GM12878 (cell line): ENCODE data around the gene TRIM17. TPM values are rescaled to one million over a fixed set of nuclear protein-coding genes. Genes with fewer than 3 reads are reported as not detected.

Experiments
- ATAC-seq: fragments of 200-7000 bp; cut with Tn5 transposase; 3 replicates; pipeline ENCODE4 v1.9.1; 2020; ENCODE audit warnings: mild to moderate bottlenecking, moderate library complexity
- BruUV-seq: library from RNA; stranded (reverse); fragments of 400-500 nt; replicated peaks from 2 replicates; lab custom pipeline; 2021; lab: Mats Ljungman, UMichigan
- CTCF ChIA-PET: fragments of 300-600 bp; sonication (Branson Sonifier 250); formaldehyde crosslinking; extraction: SDS; loops from one replicate; lab custom pipeline; 2021; ENCODE audit warnings: inconsistent platforms; lab: Yijun Ruan, JAX
- POLR2A ChIA-PET: fragments of 350-600 bp; formaldehyde crosslinking; extraction: SDS; loops from one replicate; lab custom pipeline; 2021; ENCODE audit warnings: inconsistent platforms; lab: Charles Lee
- RAD21 ChIA-PET: fragments of 300-600 bp; sonication (Branson Sonifier 250); formaldehyde crosslinking; loops from one replicate; lab custom pipeline; 2023; ENCODE audit warnings: antibody characterized with exemption; ENCODE audit not compliant: unreplicated experiment; lab: Charles Lee
- SMC1A ChIA-PET: fragments of 300-600 bp; sonication (Branson Sonifier 250); formaldehyde crosslinking; loops from one replicate; lab custom pipeline; 2023; ENCODE audit not compliant: unreplicated experiment, uncharacterized antibody; lab: Charles Lee
- DNase-seq: peaks from one replicate; pipeline ENCODE4 v3.0.0-alpha.2; 2011; ENCODE audit warnings: low read depth, low spot score
- FAIRE-seq: peaks from 3 replicates; lab custom pipeline; 2011; peaks lifted over from hg19 to GRCh38; lab: Jason Lieb, UNC
- H2AFZ ChIP-seq: 2 replicates; pipeline ENCODE4 v1.6.0; 2011; ENCODE audit warnings: low read depth, low read length, control low read depth; ENCODE audit not compliant: control insufficient read depth
- H3K27ac ChIP-seq: 2 replicates; pipeline ENCODE4 v1.5.1; 2011; ENCODE audit warnings: control low read depth; ENCODE audit not compliant: control insufficient read depth, insufficient read depth
- H3K27me3 ChIP-seq, 2 experiments: replicated peaks in 1 of 2; 2 replicates each; pipeline versions ENCODE4 v1.6.0 to v1.6.1; 2011; ENCODE audit warnings: low read length in 1 of 2; ENCODE audit not compliant: control insufficient read depth in 2 of 2, insufficient read depth in 2 of 2
- H3K36me3 ChIP-seq, 2 experiments: 2 replicates each; pipeline ENCODE4 v1.5.1; 2011; ENCODE audit warnings: low read length in 1 of 2; ENCODE audit not compliant: control insufficient read depth in 2 of 2, insufficient read depth in 2 of 2
- H3K4me1 ChIP-seq: 2 replicates; pipeline ENCODE4 v1.6.1; 2011; ENCODE audit warnings: mild to moderate bottlenecking, low read length, moderate library complexity, mixed read lengths; ENCODE audit not compliant: control insufficient read depth, insufficient read depth
- H3K4me2 ChIP-seq: 2 replicates; pipeline ENCODE4 v1.6.0; 2011; ENCODE audit warnings: control low read depth; ENCODE audit not compliant: control insufficient read depth, insufficient read depth
- H3K4me3 ChIP-seq: fragments of 200-600 bp; sonication (generic); 2 replicates; pipeline ENCODE4 v1.5.1; 2016
- H3K79me2 ChIP-seq: 2 replicates; pipeline ENCODE4 v1.6.0; 2011; ENCODE audit warnings: low read length; ENCODE audit not compliant: control insufficient read depth, insufficient read depth
- H3K9ac ChIP-seq: 2 replicates; pipeline ENCODE4 v1.8.0; 2011; ENCODE audit warnings: low read length, control low read depth, mixed read lengths; ENCODE audit not compliant: control insufficient read depth, insufficient read depth
- H3K9me3 ChIP-seq: replicated peaks from 3 replicates; pipeline ENCODE4 v1.5.1; 2011; ENCODE audit warnings: mild to moderate bottlenecking, low read length; ENCODE audit not compliant: control insufficient read depth, insufficient read depth
- H4K20me1 ChIP-seq: 2 replicates; pipeline ENCODE4 v1.6.0; 2011; ENCODE audit not compliant: control insufficient read depth, insufficient read depth
- CHD1 ChIP-seq: IDR thresholded peaks from 2 replicates; pipeline ENCODE4 v1.6.1; 2012; ENCODE audit warnings: low read depth, low read length, improper control_type of control experiment
- MTA2 ChIP-seq: fragments of 450-650 bp; IDR thresholded peaks from 2 replicates; pipeline ENCODE4 v1.6.1; 2016; ENCODE audit warnings: low read depth, mild to moderate bottlenecking, moderate library complexity
- MYB ChIP-seq: fragments of 150-350 bp; IDR thresholded peaks from 2 replicates; pipeline ENCODE4 v1.6.1; 2014; ENCODE audit warnings: mild to moderate bottlenecking, low read depth, low read length, borderline replicate concordance
- RCOR1 ChIP-seq: conservative IDR thresholded peaks from 2 replicates; pipeline ENCODE4 v1.6.1; 2012; ENCODE audit warnings: low read depth, low read length, improper control_type of control experiment
- TAF1 ChIP-seq: IDR thresholded peaks from 2 replicates; pipeline ENCODE4 v1.6.1; 2011; ENCODE audit warnings: mild to moderate bottlenecking, low read depth, low read length, borderline replicate concordance
- ZNF622 ChIP-seq: fragments of 450-650 bp; IDR thresholded peaks from 2 replicates; pipeline ENCODE4 v1.6.1; 2017; ENCODE audit warnings: mild to moderate bottlenecking, inconsistent platforms
- WGBS: methylation state at CpG from one replicate; pipeline ENCODE4 v1.1.6; 2016; ENCODE audit warnings: low lambda C conversion rate; ENCODE audit not compliant: insufficient replicate concordance, insufficient coverage; ENCODE audit errors: missing lambda C conversion rate; 5-methylcytosine and 5-hydroxymethylcytosine counted together
- in situ Hi-C: fragments of 300-500 bp; cut with MboI; formaldehyde crosslinking; loops from 9 replicates; pipeline ENCODE4 v1.14.3; 2018; ENCODE audit warnings: mixed read lengths
- intact Hi-C: fragments of 100-400 bp; cut with micrococcal nuclease; formaldehyde crosslinking; loops from one replicate; pipeline ENCODE4 v1.14.2; 2022; ENCODE audit not compliant: unreplicated experiment
- polyA plus RNA-seq, 11 experiments: library from polyadenylated mRNA; depleted of rRNA in 4 of 11; unstranded in 6 of 11; stranded (reverse) in 5 of 11; fragments of >200 nt; fragmentation: Nextera tagmentation in 4 of 11; fragmentation: Illumina TruSeq in 1 of 11; extraction: Ambion mirVana in 4 of 11; extraction: Trizol in 1 of 11; gene quantifications; 1 replicate in 1 of 11; 2 replicates in 10 of 11; pipeline versions ENCODE4 v1.2.1 to v1.2.3, GENCODE V29; 2011 to 2016; ENCODE audit warnings: inconsistent platforms in 2 of 11, missing spikeins in 2 of 11, low read depth in 1 of 11
- total RNA-seq, 4 experiments: library from RNA; depleted of rRNA in 3 of 4; stranded (reverse); fragments of >200 nt in 3 of 4; fragmentation: Illumina TruSeq in 1 of 4; extraction: Trizol in 1 of 4; gene quantifications; 2 replicates each; pipeline versions ENCODE4 v1.2.1 to v1.2.3, GENCODE V29; 2013 to 2021
- TF ChIP-seq, protein P1 (sequence below): IDR thresholded peaks from 2 replicates; pipeline ENCODE4 v1.6.1; 2012; ENCODE audit warnings: improper control_type of control experiment, low read depth, low read length; ENCODE audit not compliant: insufficient replicate concordance
- TF ChIP-seq, protein P2 (sequence below): fragments of 150-350 bp; IDR thresholded peaks from 2 replicates; pipeline ENCODE4 v1.6.1; 2014; ENCODE audit warnings: mild to moderate bottlenecking, low read depth, low read length
- TF ChIP-seq, protein P3 (sequence below): fragments of 450-650 bp; IDR thresholded peaks from 2 replicates; pipeline ENCODE4 v1.6.1; 2018; ENCODE audit warnings: mild to moderate bottlenecking, low read depth, moderate library complexity; ENCODE audit not compliant: partially characterized antibody
- TF ChIP-seq, protein P4 (sequence below): fragments of 450-650 bp; IDR thresholded peaks from 2 replicates; pipeline ENCODE4 v1.6.1; 2016; ENCODE audit warnings: mild to moderate bottlenecking

Gene TRIM17
- total and polyA plus RNA-seq, 10 of the 15 experiments (the other 5 are each of a cell fraction or from before 2014, with no cell fraction given), result 0.16 to 0.32 TPM; not detected in 8

DNA sequence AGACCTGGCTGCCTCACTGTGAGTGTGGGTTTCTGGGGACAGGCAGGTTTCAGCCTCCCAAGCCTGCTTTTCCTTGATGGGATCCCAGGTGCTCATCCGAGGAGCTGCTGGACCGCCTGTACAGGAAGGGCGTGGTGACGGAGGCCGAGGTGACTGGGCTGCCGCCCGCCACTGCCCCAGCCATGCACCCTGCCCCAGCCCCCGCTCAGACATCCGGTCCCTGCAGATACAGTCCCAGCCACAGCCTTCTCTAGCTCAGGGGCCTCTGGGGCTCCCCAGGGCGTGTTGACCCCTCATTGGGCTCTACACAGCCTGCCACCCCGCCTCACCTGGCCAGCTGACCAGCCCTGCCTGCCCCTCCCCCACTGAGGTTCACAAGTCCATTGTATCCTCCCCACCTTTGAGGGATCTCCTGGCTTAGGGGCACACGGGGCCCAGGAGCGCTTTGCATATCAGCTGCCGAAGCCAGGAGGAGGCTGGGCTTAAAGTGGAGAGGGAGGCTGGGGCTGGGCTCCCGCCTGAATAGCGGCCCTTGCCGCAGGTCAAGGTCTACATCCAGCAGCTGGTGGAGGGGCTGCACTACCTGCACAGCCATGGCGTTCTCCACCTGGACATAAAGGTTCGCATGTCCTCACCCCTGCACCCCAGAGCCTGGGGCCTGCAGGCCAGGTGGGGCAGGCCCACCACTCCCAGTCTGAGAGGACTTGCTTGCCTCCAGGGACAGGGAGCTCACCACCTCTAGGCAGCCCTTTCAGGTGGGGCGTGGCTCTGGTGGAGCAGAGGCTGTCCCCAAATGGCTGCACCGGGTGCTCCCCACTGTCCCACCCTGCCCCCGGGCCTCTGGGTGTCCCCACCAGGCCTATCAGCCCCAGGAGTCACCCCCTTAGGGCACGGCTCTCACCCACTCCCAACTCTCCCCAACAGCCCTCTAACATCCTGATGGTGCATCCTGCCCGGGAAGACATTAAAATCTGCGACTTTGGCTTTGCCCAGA, 48.6 kb downstream of the TRIM17 start:
- Histone ChIP-seq H3K9me3 (no peaks in the 10 kb centered on the region), H3K4me2 (no peak overlapping the region), H3K4me1 (no peaks in the 10 kb centered on the region), H3K4me3 (no peak overlapping the region), H3K27me3 (no peaks in the 10 kb centered on the region; a peak in 1 of 4 replicates), H3K79me2 (no peaks in the 10 kb centered on the region), H4K20me1 (no peaks in the 10 kb centered on the region), H3K36me3 (no peaks in the 10 kb centered on the region), H3K9ac (no peak overlapping the region), H2AFZ (no peak overlapping the region), H3K27ac (no peak overlapping the region)
- no peak for FAIRE-seq
- SMC1A ChIA-PET, result no interaction called here
- CTCF ChIA-PET, result no interaction called here
- no peak for DNase-seq
- in situ Hi-C loops (no loop called here), intact Hi-C loops (no loop called here)
- WGBS, result 26% methylated on average over 25 of the region's 25 CpGs
- POLR2A ChIA-PET, result no interaction called here
- RAD21 ChIA-PET, result no interaction called here
- no TSS peak for BruUV-seq
- no peak for ATAC-seq
- TF ChIP-seq, protein P1, sequence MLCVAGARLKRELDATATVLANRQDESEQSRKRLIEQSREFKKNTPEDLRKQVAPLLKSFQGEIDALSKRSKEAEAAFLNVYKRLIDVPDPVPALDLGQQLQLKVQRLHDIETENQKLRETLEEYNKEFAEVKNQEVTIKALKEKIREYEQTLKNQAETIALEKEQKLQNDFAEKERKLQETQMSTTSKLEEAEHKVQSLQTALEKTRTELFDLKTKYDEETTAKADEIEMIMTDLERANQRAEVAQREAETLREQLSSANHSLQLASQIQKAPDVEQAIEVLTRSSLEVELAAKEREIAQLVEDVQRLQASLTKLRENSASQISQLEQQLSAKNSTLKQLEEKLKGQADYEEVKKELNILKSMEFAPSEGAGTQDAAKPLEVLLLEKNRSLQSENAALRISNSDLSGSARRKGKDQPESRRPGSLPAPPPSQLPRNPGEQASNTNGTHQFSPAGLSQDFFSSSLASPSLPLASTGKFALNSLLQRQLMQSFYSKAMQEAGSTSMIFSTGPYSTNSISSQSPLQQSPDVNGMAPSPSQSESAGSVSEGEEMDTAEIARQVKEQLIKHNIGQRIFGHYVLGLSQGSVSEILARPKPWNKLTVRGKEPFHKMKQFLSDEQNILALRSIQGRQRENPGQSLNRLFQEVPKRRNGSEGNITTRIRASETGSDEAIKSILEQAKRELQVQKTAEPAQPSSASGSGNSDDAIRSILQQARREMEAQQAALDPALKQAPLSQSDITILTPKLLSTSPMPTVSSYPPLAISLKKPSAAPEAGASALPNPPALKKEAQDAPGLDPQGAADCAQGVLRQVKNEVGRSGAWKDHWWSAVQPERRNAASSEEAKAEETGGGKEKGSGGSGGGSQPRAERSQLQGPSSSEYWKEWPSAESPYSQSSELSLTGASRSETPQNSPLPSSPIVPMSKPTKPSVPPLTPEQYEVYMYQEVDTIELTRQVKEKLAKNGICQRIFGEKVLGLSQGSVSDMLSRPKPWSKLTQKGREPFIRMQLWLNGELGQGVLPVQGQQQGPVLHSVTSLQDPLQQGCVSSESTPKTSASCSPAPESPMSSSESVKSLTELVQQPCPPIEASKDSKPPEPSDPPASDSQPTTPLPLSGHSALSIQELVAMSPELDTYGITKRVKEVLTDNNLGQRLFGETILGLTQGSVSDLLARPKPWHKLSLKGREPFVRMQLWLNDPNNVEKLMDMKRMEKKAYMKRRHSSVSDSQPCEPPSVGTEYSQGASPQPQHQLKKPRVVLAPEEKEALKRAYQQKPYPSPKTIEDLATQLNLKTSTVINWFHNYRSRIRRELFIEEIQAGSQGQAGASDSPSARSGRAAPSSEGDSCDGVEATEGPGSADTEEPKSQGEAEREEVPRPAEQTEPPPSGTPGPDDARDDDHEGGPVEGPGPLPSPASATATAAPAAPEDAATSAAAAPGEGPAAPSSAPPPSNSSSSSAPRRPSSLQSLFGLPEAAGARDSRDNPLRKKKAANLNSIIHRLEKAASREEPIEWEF, result no peak
- TF ChIP-seq TAF1, result no peak
- TF ChIP-seq, protein P2, sequence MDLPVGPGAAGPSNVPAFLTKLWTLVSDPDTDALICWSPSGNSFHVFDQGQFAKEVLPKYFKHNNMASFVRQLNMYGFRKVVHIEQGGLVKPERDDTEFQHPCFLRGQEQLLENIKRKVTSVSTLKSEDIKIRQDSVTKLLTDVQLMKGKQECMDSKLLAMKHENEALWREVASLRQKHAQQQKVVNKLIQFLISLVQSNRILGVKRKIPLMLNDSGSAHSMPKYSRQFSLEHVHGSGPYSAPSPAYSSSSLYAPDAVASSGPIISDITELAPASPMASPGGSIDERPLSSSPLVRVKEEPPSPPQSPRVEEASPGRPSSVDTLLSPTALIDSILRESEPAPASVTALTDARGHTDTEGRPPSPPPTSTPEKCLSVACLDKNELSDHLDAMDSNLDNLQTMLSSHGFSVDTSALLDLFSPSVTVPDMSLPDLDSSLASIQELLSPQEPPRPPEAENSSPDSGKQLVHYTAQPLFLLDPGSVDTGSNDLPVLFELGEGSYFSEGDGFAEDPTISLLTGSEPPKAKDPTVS, result no peak
- TF ChIP-seq ZNF622, result no peak
- no peak for TF ChIP-seq MTA2
- no peak for TF ChIP-seq RCOR1
- TF ChIP-seq MYB, result no peak
- TF ChIP-seq, protein P3, sequence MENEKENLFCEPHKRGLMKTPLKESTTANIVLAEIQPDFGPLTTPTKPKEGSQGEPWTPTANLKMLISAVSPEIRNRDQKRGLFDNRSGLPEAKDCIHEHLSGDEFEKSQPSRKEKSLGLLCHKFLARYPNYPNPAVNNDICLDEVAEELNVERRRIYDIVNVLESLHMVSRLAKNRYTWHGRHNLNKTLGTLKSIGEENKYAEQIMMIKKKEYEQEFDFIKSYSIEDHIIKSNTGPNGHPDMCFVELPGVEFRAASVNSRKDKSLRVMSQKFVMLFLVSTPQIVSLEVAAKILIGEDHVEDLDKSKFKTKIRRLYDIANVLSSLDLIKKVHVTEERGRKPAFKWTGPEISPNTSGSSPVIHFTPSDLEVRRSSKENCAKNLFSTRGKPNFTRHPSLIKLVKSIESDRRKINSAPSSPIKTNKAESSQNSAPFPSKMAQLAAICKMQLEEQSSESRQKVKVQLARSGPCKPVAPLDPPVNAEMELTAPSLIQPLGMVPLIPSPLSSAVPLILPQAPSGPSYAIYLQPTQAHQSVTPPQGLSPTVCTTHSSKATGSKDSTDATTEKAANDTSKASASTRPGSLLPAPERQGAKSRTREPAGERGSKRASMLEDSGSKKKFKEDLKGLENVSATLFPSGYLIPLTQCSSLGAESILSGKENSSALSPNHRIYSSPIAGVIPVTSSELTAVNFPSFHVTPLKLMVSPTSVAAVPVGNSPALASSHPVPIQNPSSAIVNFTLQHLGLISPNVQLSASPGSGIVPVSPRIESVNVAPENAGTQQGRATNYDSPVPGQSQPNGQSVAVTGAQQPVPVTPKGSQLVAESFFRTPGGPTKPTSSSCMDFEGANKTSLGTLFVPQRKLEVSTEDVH, result no peak
- TF ChIP-seq, protein P4, sequence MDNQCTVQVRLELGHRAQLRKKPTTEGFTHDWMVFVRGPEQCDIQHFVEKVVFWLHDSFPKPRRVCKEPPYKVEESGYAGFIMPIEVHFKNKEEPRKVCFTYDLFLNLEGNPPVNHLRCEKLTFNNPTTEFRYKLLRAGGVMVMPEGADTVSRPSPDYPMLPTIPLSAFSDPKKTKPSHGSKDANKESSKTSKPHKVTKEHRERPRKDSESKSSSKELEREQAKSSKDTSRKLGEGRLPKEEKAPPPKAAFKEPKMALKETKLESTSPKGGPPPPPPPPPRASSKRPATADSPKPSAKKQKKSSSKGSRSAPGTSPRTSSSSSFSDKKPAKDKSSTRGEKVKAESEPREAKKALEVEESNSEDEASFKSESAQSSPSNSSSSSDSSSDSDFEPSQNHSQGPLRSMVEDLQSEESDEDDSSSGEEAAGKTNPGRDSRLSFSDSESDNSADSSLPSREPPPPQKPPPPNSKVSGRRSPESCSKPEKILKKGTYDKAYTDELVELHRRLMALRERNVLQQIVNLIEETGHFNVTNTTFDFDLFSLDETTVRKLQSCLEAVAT, result no peak
- no peak for TF ChIP-seq CHD1
